ENCODE measurements around the gene ANKHD1.
"Not testable (repeated sequence)": the region's sequence is repeated elsewhere in the genome, so short reads cannot be mapped to it uniquely, and the experiment has no call there.

The ANKHD1 gene

DNA sequence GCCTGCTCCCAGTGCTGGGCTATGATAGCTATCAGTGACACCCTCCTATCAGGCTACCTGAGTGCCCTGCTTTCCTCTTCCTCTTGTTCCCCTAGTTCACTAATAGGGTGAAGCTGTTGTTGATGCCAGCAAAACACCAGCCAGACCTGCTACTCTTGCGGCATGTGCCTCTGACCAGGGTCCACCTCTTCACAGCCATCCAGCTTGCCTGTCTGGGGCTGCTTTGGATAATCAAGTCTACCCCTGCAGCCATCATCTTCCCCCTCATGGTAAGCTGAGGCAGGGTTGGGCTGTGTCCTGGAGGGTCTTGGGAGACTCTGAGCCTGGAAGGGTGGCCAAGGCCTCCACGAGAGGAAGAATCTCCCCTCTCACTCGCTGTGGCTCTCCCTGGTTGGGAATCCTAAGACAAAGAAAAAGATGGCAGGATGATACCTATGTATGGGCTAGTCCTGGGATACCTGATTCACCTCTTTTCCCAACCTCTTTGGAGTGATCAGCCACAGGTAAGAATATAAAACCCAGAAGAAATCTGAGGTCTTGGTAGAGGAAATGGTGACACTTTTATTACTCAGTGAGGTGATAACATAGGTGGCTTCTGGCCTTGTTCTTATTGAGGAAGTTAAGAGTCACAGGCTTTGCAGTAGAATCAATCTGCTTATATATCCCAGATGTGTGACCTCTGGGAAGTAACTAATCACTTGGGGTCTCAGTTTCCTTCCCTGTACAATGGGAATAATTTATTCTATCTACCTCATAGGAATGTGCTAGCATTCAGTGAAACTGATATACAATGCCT is 30.1 kb upstream of the ANKHD1 start:
- DNase-seq, result no peak

GRCh38 chr5:140372971-140373487 is 28.6 kb upstream of the ANKHD1 start:
- peak; percentile 26 for DNase-seq

DNA sequence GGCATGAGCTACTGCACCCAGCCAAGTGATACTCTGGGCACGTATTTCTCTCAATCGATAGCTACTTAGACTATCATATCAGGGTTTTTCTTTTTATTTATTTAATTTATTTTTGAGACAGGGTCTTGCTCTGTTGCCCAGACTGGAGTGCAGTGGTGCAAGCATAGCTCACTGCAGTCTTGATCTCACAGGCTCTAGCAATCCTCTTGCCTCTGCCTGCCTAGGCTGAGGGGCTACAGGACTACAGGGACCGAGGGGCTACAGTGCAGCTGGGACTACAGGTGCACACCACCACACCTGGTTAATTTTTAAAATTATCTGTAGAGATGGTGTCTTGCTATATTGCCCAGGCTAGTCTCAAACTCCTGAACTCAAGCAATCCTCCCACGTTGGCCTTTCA is 20.3 kb upstream of the ANKHD1 start:
- no peak for DNase-seq

- no peak for DNase-seq
Measured at GRCh38 chr5:140381972-140382371, 19.7 kb upstream of the ANKHD1 start.

DNA sequence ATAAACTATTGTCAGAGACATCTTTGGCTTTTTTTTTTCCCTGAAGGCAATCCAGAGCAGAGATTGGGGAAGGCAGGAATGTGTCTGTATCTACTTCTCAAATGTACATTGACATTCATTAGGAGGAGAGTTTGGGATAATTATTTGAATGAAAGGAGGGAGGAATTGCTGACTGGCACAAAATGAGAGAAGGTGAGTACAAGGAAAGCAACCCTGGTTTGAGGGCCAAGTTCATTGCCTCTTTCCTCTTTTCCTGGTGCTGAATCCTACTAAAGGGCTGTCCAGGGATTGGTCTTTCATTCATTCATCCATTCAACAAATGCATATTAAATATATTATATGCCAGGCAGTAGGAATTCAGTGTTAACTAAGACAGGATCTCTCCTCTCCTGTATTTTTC is 18.8 kb upstream of the ANKHD1 start:
- DNase-seq, result no peak

- DNase-seq, result no peak
Measured at GRCh38 chr5:140383300-140383699, 18.3 kb upstream of the ANKHD1 start.

GRCh38 chr5:140388052-140388451 is 13.6 kb upstream of the ANKHD1 start:
- no peak for DNase-seq

- DNase-seq, result no peak
Measured at GRCh38 chr5:140391312-140391711, 10.3 kb upstream of the ANKHD1 start.

DNA sequence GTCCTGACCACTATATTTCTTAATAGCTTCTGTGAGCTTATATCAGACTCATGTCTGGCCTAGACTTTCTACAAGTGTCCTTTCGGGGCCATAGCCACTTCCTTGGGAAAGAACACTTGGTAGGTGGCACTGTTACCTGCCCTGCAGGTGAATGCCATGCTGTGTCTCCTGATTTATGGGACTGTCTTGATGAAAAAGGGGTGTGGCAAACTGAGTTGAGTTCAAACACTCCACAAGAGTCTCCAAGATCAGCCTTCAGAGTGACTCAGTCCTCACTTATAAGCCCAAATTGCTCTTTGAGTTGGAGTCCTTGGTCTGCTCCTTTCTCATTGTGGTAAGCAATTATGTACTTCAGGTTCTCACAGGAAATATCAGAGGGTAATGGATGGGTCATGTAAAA is 9.9 kb upstream of the ANKHD1 start:
- DNase-seq, result no peak

DNA sequence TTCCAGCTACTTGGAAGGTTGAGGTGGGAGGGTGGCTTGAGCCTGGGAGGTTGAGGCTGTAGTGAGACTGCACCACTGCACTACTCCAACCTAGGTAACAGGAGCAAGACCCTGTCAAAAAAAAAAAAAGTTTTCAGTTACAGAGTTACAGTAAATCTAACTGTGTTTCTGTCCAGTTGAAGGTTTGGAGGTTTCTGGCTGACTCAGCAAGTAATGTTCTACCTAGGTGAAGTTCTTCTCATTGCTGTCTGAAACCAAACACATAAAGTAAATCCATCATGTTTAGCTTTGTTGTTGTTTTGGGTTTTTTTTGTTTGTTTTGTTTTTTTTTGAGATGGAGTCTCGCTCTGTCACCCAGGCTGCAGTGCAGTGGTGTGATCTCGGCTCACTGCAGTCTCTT is 7.9 kb upstream of the ANKHD1 start:
- DNase-seq, result no peak

DNA sequence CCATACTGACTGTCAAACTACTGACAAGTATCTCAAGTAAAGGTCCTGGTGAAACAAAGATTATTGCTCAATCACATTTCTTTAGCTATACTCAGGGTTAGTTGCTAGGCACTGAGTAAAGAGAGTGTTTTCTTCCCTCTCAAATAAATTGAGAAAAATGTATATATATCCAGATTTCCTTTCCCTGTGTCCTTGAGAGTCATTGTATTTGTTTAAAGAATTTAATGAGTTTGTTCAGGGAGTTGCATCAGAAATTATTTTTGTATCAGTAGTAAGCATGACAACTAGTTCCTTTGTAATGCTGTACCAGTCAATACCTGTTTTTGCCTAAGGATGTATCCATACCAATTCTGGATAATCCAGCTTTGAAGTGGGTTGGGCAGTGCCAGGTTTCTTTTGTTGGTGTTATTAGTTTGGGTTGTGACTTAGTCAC is 3.2 kb upstream of the ANKHD1 start:
- DNase-seq, result no peak

DNA sequence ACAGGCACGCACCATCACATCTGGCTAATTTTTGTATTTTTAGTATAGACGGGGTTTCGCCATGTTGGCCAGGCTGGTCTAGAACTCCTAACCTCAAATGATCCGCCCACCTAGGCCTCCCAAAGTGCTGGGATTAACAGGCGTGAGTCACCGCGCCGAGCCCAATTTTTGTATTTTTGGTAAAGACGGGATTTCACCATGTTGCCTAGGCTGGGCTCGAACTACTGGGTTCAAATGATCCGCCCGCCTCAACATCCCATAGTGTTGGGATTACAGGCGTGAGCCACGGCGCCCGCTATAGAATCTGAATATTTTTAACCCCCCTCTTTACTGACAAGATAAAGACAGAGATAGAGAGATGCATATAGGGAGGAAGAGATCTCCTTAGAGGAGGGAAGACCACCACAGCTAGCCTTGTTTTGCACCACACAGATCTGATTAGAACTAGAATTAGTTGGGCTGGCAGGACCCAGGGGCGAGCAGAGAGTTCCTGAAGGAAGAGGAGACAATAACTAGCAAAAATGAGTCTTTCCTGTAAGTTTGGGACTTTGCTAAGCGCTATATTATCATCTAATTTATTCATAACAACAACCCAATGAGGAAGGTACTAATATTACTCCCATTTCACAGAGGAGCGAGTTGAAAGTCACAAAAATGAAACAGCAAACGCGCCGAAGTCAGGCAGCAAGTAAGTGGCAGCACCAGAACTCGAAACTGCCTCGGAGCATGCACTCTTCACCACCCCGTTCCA is 1.5 kb upstream of the ANKHD1 start:
- DNase-seq, result no peak

- DNase-seq, result peak; percentile 88
Measured at GRCh38 chr5:140400730-140401361, 787 bp upstream of the ANKHD1 start.

DNA sequence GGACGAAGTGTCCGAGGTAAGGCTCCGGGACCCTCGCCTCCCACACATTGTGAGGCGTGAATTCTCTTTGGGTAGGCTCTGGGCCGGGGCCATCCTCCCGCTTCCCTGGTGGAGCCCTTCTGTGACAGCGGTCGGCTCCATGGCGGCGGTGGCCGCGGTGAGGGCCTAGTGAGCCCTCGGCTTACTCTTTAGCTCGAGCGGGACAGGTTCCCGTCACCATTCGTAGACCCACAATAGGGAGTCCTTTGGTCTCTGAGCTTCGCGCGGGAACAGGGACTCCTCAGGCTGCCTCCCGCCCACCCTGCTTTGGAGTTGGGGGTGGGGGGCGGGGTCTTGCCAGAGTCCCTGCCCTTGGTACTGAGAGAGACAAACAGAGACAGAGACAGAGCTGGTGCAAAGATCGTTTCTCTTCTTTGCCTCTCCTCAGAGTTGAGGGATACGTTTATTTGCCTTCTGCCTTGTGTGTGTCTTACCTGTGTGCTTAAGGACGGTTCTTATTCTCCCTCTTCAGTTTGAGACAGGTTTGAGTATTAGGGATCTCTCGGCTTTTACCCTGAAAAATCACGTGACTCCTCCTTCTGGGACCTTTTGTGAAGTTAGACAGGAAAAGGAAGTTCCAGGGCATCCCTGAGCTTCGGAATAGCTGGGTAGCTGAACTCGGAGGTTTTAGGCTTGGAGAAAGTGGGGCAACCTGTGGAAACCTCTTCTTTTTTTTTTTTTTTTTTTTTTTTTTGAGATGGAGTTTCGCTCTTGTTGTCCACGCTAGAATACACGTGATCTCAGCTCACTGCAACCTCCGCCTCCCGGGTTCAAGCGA is 833 bp downstream of the ANKHD1 start:
- peak; percentile 32 for DNase-seq

DNA sequence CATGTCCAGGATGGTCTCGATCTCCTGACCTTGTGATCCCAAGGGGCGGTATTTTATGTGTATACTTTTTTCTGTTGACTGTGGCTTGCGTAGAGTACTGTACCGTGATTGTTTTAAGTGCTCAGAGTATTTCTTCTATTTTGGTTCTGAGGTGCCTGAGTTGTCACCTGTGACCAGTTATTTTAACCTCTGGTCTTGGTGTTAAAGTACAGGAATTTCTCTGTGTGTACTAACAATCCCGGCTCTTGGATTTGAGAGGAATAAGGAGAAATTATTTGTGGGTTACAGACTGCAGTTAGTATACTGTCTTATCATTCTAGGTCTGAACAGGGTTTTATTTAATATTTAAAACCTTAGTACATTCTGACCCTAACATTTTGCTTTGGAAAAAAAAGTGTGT is 2.0 kb downstream of the ANKHD1 start:
- no peak for DNase-seq

GRCh38 chr5:140408750-140409241 is 7.2 kb downstream of the ANKHD1 start:
- no peak for DNase-seq

GRCh38 chr5:140413230-140413629 is 11.6 kb downstream of the ANKHD1 start:
- DNase-seq, result no peak

- DNase-seq, result no peak
Measured at GRCh38 chr5:140417235-140417634, 15.6 kb downstream of the ANKHD1 start.

DNA sequence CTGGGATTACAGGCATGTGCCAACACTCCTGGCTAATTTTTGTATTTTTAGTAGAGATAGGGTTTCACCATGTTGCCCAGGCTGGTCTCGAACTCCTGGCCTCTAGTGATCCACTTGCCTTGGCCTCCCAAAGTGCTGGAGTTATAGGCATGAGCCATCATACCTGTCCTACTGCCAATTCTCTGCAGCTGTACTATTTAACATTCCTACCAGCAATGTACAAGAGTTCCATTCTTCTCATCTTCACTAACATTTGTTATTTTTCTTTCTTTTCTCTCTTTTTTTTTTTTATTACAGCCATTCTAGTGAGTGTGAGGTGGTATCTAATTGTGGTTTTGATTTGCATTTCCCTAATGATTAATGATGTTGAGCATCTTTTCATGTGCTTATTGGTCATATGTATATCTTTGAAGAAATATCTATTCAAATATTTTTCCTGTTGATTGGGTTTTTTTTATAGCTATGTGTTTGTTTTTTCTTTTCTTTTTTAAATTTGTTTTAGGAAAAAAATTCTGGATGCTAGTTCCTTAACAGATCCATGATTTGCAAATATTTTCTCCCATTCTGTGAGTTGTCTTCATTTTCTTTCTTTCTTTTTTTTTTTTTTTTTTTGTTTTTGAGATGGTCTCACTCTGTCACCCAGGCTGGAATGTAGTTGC is 17.4 kb downstream of the ANKHD1 start:
- DNase-seq, result no peak

DNA sequence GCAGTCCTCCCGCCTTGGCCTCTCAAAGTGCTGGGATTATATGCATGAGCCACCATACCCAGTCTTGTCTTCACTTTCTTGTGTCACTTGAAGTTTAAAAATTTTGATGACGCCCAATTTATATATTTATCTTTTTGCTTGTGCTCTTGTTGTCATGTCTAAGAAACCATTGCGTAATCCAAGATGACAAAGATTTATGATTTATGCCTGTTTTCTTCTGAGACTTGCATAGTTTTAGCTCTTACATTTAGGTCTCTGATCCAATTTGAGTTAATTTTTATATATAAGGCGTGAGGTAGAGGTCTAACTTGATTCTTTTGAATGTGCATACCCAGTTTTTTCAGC is 18.6 kb downstream of the ANKHD1 start:
- DNase-seq, result no peak

DNA sequence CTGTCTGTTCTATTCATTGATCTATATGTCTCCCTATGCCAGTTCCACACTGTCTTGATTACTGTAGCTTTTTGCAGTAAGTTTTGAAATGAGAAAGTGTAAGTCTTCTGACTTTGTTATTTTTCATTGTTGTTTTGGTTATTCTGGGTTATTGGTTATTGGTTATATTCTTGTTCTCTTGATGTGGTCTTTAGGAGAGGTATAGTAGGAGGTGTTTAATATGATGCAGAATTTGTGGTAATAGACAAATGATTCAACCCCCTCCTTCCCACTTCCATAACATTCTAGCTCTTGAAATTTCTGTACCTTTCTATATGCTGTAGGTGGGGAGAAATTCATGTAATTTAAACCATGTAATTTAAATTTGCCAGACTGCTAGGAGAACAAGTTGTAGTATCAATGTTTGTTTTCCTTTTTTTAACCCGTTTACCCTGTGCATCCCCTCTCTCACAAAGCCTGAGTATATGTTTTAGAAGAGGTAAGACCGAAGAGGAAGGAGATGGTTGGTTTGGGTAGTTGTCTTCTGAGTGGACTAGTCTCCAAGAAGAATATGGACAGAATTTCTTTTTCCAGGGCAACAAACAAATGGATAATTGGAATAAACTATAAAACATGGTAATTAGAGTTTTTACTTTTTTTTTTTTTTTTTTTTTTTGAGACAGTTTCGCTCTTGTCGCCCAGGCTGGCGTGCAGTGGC is 19.2 kb downstream of the ANKHD1 start:
- no peak for DNase-seq

- not testable (repeated sequence) for DNase-seq
Measured at GRCh38 chr5:140421375-140421774, 19.7 kb downstream of the ANKHD1 start.
